H1 (cell line): ENCODE measurements around the gene MECP2. TPM values are rescaled to one million over a fixed set of nuclear protein-coding genes. Genes with fewer than 3 reads are reported as not detected.

ENCODE experiments used
- polyA plus RNA-seq, 7 experiments: library from polyadenylated mRNA; depleted of rRNA in 3 of 7; stranded (reverse) in 5 of 7; unstranded in 2 of 7; fragments of >200 nt in 5 of 7; fragments of 200-250 nt in 2 of 7; gene quantifications; 1 replicate in 5 of 7; 2 replicates in 1 of 7; 4 replicates in 1 of 7; pipeline versions ENCODE4 v1.2.1 to v1.2.3, GENCODE V29; 2011 to 2013; ENCODE audit warnings: missing spikeins in 2 of 7, mixed read lengths in 2 of 7
- total RNA-seq: library from RNA; stranded (reverse); fragmentation: NEBNext Ultra II Directional; extraction: Animal tissue kit (Norgen Biotek cat#: 25700); gene quantifications from 2 replicates; pipeline ENCODE4 v1.2.1, GENCODE V29; 2021
- TF ChIP-seq, protein P1 (sequence below): fragments of 300-600 bp; sonication (generic); IDR thresholded peaks from 2 replicates; pipeline ENCODE4 v1.7.1; 2012; ENCODE audit warnings: low read length, moderate library complexity, mild to moderate bottlenecking, inconsistent platforms; ENCODE audit not compliant: insufficient replicate concordance

Gene MECP2
- total and polyA plus RNA-seq, 2 of the 8 experiments (the other 6 are each of a cell fraction or from before 2014, with no cell fraction given): 5.0 to 32.4 TPM

DNA sequence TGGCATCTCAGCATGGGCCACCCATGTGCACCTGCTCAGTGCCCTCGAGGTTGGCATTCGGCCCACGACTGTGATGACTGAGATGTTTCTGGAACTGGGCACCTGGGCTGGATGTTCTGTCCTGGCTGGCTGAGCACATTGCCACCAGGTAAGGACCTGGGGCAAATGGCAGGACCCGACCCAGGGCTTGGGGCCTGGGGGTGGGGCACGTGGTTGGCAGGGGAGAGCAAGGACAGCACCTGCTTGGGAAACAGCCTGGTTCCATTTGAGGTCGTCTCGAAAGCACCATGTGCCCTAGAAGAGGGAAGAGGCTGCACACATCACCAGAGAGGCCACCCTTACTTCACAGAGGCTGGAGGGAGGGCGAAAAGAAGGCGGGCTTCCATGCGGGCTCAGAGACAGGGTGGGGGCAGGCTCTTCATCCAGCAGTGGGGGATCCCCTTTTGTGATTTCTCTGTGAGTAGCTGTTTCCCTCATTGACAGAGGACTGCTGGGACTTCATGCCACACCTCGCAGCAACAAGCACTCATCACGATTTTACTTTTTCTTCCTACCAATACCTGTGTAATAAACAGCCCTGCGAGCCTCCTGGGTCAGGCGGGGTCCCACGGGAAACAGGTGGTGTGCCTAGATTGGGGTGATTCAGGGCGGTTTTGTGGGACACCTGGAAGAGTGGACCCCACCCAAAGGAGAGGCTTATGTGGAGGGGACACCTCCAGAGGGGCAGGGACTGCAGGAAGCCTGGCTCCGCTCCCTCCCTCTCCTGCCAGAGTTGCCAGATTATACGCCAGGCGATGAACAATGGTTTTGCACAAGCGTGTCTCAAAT is 113.0 kb downstream of the MECP2 start (continued):
- TF ChIP-seq, protein P1, sequence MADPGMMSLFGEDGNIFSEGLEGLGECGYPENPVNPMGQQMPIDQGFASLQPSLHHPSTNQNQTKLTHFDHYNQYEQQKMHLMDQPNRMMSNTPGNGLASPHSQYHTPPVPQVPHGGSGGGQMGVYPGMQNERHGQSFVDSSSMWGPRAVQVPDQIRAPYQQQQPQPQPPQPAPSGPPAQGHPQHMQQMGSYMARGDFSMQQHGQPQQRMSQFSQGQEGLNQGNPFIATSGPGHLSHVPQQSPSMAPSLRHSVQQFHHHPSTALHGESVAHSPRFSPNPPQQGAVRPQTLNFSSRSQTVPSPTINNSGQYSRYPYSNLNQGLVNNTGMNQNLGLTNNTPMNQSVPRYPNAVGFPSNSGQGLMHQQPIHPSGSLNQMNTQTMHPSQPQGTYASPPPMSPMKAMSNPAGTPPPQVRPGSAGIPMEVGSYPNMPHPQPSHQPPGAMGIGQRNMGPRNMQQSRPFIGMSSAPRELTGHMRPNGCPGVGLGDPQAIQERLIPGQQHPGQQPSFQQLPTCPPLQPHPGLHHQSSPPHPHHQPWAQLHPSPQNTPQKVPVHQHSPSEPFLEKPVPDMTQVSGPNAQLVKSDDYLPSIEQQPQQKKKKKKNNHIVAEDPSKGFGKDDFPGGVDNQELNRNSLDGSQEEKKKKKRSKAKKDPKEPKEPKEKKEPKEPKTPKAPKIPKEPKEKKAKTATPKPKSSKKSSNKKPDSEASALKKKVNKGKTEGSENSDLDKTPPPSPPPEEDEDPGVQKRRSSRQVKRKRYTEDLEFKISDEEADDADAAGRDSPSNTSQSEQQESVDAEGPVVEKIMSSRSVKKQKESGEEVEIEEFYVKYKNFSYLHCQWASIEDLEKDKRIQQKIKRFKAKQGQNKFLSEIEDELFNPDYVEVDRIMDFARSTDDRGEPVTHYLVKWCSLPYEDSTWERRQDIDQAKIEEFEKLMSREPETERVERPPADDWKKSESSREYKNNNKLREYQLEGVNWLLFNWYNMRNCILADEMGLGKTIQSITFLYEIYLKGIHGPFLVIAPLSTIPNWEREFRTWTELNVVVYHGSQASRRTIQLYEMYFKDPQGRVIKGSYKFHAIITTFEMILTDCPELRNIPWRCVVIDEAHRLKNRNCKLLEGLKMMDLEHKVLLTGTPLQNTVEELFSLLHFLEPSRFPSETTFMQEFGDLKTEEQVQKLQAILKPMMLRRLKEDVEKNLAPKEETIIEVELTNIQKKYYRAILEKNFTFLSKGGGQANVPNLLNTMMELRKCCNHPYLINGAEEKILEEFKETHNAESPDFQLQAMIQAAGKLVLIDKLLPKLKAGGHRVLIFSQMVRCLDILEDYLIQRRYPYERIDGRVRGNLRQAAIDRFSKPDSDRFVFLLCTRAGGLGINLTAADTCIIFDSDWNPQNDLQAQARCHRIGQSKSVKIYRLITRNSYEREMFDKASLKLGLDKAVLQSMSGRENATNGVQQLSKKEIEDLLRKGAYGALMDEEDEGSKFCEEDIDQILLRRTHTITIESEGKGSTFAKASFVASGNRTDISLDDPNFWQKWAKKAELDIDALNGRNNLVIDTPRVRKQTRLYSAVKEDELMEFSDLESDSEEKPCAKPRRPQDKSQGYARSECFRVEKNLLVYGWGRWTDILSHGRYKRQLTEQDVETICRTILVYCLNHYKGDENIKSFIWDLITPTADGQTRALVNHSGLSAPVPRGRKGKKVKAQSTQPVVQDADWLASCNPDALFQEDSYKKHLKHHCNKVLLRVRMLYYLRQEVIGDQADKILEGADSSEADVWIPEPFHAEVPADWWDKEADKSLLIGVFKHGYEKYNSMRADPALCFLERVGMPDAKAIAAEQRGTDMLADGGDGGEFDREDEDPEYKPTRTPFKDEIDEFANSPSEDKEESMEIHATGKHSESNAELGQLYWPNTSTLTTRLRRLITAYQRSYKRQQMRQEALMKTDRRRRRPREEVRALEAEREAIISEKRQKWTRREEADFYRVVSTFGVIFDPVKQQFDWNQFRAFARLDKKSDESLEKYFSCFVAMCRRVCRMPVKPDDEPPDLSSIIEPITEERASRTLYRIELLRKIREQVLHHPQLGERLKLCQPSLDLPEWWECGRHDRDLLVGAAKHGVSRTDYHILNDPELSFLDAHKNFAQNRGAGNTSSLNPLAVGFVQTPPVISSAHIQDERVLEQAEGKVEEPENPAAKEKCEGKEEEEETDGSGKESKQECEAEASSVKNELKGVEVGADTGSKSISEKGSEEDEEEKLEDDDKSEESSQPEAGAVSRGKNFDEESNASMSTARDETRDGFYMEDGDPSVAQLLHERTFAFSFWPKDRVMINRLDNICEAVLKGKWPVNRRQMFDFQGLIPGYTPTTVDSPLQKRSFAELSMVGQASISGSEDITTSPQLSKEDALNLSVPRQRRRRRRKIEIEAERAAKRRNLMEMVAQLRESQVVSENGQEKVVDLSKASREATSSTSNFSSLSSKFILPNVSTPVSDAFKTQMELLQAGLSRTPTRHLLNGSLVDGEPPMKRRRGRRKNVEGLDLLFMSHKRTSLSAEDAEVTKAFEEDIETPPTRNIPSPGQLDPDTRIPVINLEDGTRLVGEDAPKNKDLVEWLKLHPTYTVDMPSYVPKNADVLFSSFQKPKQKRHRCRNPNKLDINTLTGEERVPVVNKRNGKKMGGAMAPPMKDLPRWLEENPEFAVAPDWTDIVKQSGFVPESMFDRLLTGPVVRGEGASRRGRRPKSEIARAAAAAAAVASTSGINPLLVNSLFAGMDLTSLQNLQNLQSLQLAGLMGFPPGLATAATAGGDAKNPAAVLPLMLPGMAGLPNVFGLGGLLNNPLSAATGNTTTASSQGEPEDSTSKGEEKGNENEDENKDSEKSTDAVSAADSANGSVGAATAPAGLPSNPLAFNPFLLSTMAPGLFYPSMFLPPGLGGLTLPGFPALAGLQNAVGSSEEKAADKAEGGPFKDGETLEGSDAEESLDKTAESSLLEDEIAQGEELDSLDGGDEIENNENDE: no peak
